ENCODE measurements around the gene PCDHB2.
"Not testable (repeated sequence)": the region's sequence is repeated elsewhere in the genome, so short reads cannot be mapped to it uniquely, and the experiment has no call there.

The PCDHB2 gene

DNA sequence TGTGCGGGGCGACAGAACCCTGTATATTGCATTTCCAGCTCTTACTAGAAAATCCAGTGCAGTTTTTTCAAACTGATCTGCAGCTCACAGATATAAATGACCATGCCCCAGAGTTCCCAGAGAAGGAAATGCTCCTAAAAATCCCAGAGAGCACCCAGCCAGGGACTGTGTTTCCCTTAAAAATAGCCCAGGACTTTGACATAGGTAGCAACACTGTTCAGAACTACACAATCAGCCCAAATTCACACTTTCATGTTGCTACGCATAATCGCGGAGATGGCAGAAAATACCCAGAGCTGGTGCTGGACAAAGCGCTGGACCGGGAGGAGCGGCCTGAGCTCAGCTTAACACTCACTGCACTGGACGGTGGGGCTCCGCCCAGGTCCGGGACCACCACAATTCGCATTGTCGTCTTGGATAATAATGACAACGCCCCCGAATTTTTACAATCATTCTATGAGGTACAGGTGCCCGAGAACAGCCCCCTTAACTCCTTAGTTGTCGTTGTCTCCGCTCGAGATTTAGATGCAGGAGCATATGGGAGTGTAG lies 41.4 kb downstream of the PCDHB2 start:
- no peak for DNase-seq (ENCODE audit: low spot score)

DNA sequence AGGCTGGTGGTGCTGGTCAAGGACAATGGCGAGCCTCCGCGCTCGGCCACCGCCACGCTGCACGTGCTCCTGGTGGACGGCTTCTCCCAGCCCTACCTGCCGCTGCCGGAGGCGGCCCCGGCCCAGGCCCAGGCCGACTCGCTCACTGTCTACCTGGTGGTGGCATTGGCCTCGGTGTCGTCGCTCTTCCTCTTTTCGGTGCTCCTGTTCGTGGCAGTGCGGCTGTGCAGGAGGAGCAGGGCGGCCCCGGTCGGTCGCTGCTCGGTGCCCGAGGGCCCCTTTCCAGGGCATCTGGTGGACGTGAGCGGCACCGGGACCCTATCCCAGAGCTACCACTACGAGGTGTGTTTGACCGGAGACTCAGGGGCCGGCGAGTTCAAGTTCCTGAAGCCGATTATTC lies 42.9 kb downstream of the PCDHB2 start:
- DNase-seq (ENCODE audit: low spot score): not testable (repeated sequence)
